HG02970 (cell line): ENCODE data around the gene CMTM8.
"Not testable (repeated sequence)": the region's sequence is repeated elsewhere in the genome, so short reads cannot be mapped to it uniquely, and the experiment has no call there.

Source experiments
- ATAC-seq: cut with Tn5 transposase; IDR thresholded peaks from one replicate; pipeline ENCODE4 v1.9.1; 2021; ENCODE audit warnings: mild to moderate bottlenecking, moderate library complexity, moderate number of reproducible peaks; ENCODE audit not compliant: unreplicated experiment, low FRiP score

Gene CMTM8

GRCh38 chr3:32238453-32239306 is at the start of gene CMTM8:
TSS of gene CMTM8 (plus strand) at chr3:32238680. CDS start at chr3:32238973, 293 bp downstream.
- ATAC-seq: no peak

- ATAC-seq: no peak
Observed at GRCh38 chr3:32189693-32190092, 48.8 kb upstream of the CMTM8 start.

GRCh38 chr3:32190556-32190955 is 47.9 kb upstream of the CMTM8 start:
- ATAC-seq: not testable (repeated sequence)

- no peak for ATAC-seq
Observed at GRCh38 chr3:32193101-32193500, 45.4 kb upstream of the CMTM8 start.

- ATAC-seq: no peak
Observed at GRCh38 chr3:32194653-32195052, 43.8 kb upstream of the CMTM8 start.

GRCh38 chr3:32195995-32196540 is 42.4 kb upstream of the CMTM8 start:
- no peak for ATAC-seq

- no peak for ATAC-seq
Observed at GRCh38 chr3:32197991-32198390, 40.5 kb upstream of the CMTM8 start.

GRCh38 chr3:32198714-32199113 is 39.8 kb upstream of the CMTM8 start:
- ATAC-seq: no peak

GRCh38 chr3:32200490-32200889 is 38.0 kb upstream of the CMTM8 start:
- ATAC-seq: no peak

- no peak for ATAC-seq
Observed at GRCh38 chr3:32200992-32201758, 37.3 kb upstream of the CMTM8 start.

GRCh38 chr3:32202496-32202895 is 36.0 kb upstream of the CMTM8 start:
- ATAC-seq: no peak

GRCh38 chr3:32203854-32204253 is 34.6 kb upstream of the CMTM8 start:
- ATAC-seq: no peak

GRCh38 chr3:32208447-32208846 is 30.0 kb upstream of the CMTM8 start:
- ATAC-seq: no peak

GRCh38 chr3:32215185-32215584 is 23.3 kb upstream of the CMTM8 start:
- no peak for ATAC-seq

GRCh38 chr3:32216172-32216783 is 22.2 kb upstream of the CMTM8 start:
- no peak for ATAC-seq

GRCh38 chr3:32217339-32217738 is 21.1 kb upstream of the CMTM8 start:
- ATAC-seq: no peak

- ATAC-seq: no peak
Observed at GRCh38 chr3:32219537-32219936, 18.9 kb upstream of the CMTM8 start.

GRCh38 chr3:32220006-32220405 is 18.5 kb upstream of the CMTM8 start:
- no peak for ATAC-seq

- ATAC-seq: no peak
Observed at GRCh38 chr3:32222950-32223349, 15.5 kb upstream of the CMTM8 start.

GRCh38 chr3:32224016-32224516 is 14.4 kb upstream of the CMTM8 start:
- ATAC-seq: no peak
